ENCODE measurements around the gene PSMB10.

Gene PSMB10

GRCh38 chr16:67969254-67970039 is 32.8 kb upstream of the PSMB10 start:
- no peaks in the 10 kb centered on the region for H3K79me2 ChIP-seq (ENCODE audit: insufficient read depth, low read length)
- no peaks in the 10 kb centered on the region; the same call in 1 of the 2 replicates for H3F3A ChIP-seq (ENCODE audit: low read depth)
- no peaks in the 10 kb centered on the region for H3K9me2 ChIP-seq (replicated peaks; ENCODE audit: low read depth, low read length)
- no peaks in the 10 kb centered on the region for H3K9me3 ChIP-seq (ENCODE audit: insufficient read depth, low read depth, low read length)
- no peak for TF ChIP-seq EZH2phosphoT487 (IDR thresholded peaks at IDR 0.05; ENCODE audit: borderline replicate concordance)
- no peak for TF ChIP-seq CTCF (conservative IDR thresholded peaks at IDR 0.05; ENCODE audit: low read length)
- peak overlapping the region; percentile 75 for H3K4me3 ChIP-seq (ENCODE audit: low read length, poor library complexity, severe bottlenecking)
- peak overlapping the region; percentile 65 for H3K4me2 ChIP-seq (ENCODE audit: low read depth, low read length, poor library complexity, severe bottlenecking)
- H3K27me3 ChIP-seq (ENCODE audit: insufficient read depth, low read length, poor library complexity, severe bottlenecking), result no peaks in the 10 kb centered on the region
- no peak overlapping the region for H3K9ac ChIP-seq (ENCODE audit: low read depth, low read length, poor library complexity, severe bottlenecking)
- H4K20me1 ChIP-seq (ENCODE audit: insufficient read depth, low read length, poor library complexity, severe bottlenecking), result no peaks in the 10 kb centered on the region
- peaks cover 18% of the 10 kb centered on the region for H3K4me1 ChIP-seq (ENCODE audit: insufficient read depth, low read length, poor library complexity, severe bottlenecking)
- no peaks in the 10 kb centered on the region for H3K36me3 ChIP-seq (ENCODE audit: insufficient read depth, low read length)
- no peak overlapping the region; the same call in 1 of the 2 replicates for H2AFZ ChIP-seq (ENCODE audit: low read length)

GRCh38 chr16:67968400-67969253 is 32.0 kb upstream of the PSMB10 start, which contains the start of gene SLC12A4:
TSS of gene SLC12A4 (minus strand) at chr16:67968637. CDS start at chr16:67968553, 84 bp downstream.
- Histone ChIP-seq H4K20me1 (ENCODE audit: insufficient read depth, low read length, poor library complexity, severe bottlenecking) (no peaks in the 10 kb centered on the region), H3K4me2 (ENCODE audit: low read depth, low read length, poor library complexity, severe bottlenecking) (peak within 1 kb of the TSS; percentile 65), H3K4me1 (ENCODE audit: insufficient read depth, low read length, poor library complexity, severe bottlenecking) (peaks cover 18% of the 10 kb centered on the region), H3K9ac (ENCODE audit: low read depth, low read length, poor library complexity, severe bottlenecking) (peak within 1 kb of the TSS; percentile 54), H3K4me3 (ENCODE audit: low read length, poor library complexity, severe bottlenecking) (peak within 1 kb of the TSS; percentile 75), H3K36me3 (ENCODE audit: insufficient read depth, low read length) (no peaks in the 10 kb centered on the region), H3K9me2 (replicated peaks; ENCODE audit: low read depth, low read length) (no peaks in the 10 kb centered on the region), H3K79me2 (ENCODE audit: insufficient read depth, low read length) (no peaks in the 10 kb centered on the region), H2AFZ (ENCODE audit: low read length) (peak within 1 kb of the TSS; percentile 80), H3K9me3 (ENCODE audit: insufficient read depth, low read depth, low read length) (no peaks in the 10 kb centered on the region), H3F3A (ENCODE audit: low read depth) (no peaks in the 10 kb centered on the region; the same call in 1 of the 2 replicates), H3K27me3 (ENCODE audit: insufficient read depth, low read length, poor library complexity, severe bottlenecking) (no peaks in the 10 kb centered on the region)
- TF ChIP-seq CTCF (conservative IDR thresholded peaks at IDR 0.05; ENCODE audit: low read length) (no peak), EZH2phosphoT487 (IDR thresholded peaks at IDR 0.05; ENCODE audit: borderline replicate concordance) (no peak)

- Histone ChIP-seq H3K9me2 (replicated peaks; ENCODE audit: low read depth, low read length) (no peaks in the 10 kb centered on the region), H2AFZ (ENCODE audit: low read length) (peak overlapping the region; percentile 80), H3K4me1 (ENCODE audit: insufficient read depth, low read length, poor library complexity, severe bottlenecking) (peaks cover 18% of the 10 kb centered on the region), H3K79me2 (ENCODE audit: insufficient read depth, low read length) (no peaks in the 10 kb centered on the region), H3K27me3 (ENCODE audit: insufficient read depth, low read length, poor library complexity, severe bottlenecking) (no peaks in the 10 kb centered on the region), H3K4me2 (ENCODE audit: low read depth, low read length, poor library complexity, severe bottlenecking) (peak overlapping the region; percentile 65), H3K4me3 (ENCODE audit: low read length, poor library complexity, severe bottlenecking) (peak overlapping the region; percentile 75), H3K9ac (ENCODE audit: low read depth, low read length, poor library complexity, severe bottlenecking) (peak overlapping the region; percentile 54), H3F3A (ENCODE audit: low read depth) (no peaks in the 10 kb centered on the region; the same call in 1 of the 2 replicates), H3K9me3 (ENCODE audit: insufficient read depth, low read depth, low read length) (no peaks in the 10 kb centered on the region), H4K20me1 (ENCODE audit: insufficient read depth, low read length, poor library complexity, severe bottlenecking) (no peaks in the 10 kb centered on the region), H3K36me3 (ENCODE audit: insufficient read depth, low read length) (no peaks in the 10 kb centered on the region)
- TF ChIP-seq CTCF (conservative IDR thresholded peaks at IDR 0.05; ENCODE audit: low read length) (no peak), EZH2phosphoT487 (IDR thresholded peaks at IDR 0.05; ENCODE audit: borderline replicate concordance) (no peak)
These were observed 31.3 kb upstream of the PSMB10 start for GRCh38 chr16:67967958-67968399.

All from Loucy (cell line).